NT2/D1 (cell line): Measurements from ENCODE around the gene NTPCR.

ENCODE experiments used
- SUZ12 ChIP-seq: IDR thresholded peaks from 2 replicates; pipeline ENCODE4 v1.6.1; 2011; ENCODE audit not compliant: insufficient read length, insufficient read depth; ENCODE audit errors: extremely low read depth
- YY1 ChIP-seq: IDR thresholded peaks from 2 replicates; pipeline ENCODE4 v1.6.1; 2011; ENCODE audit not compliant: insufficient read length, insufficient read depth
- ZNF274 ChIP-seq: IDR thresholded peaks from 2 replicates; pipeline ENCODE4 v1.6.1; 2011; ENCODE audit warnings: mild to moderate bottlenecking, low read depth, low read length

DNA sequence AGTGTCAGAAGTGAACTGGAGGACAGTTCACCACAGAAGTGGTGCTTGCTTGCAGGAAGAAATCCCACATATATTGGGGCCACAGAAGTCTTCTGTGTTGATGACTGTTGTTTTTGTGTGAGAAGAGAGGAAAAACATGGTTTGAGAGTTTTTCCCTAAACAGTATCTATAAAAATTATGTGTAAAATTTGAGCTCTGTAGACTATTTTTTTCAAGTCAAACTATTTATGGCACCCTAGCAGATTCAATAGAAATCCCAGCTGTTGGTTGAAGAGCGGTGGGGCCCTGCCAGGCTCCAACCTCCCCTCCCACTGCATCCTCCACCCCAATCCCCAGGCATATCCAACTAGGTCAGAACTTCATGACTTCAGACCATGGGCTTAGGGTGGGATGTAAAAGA, 61.6 kb downstream of the NTPCR start:
- TF ChIP-seq SUZ12 = no peak
- no peak for TF ChIP-seq ZNF274
- no peak for TF ChIP-seq YY1
